ENCODE results near the gene EGFL6.
"Not testable (repeated sequence)": the region's sequence is repeated elsewhere in the genome, so short reads cannot be mapped to it uniquely, and the experiment has no call there.

EGFL6 gene

DNA sequence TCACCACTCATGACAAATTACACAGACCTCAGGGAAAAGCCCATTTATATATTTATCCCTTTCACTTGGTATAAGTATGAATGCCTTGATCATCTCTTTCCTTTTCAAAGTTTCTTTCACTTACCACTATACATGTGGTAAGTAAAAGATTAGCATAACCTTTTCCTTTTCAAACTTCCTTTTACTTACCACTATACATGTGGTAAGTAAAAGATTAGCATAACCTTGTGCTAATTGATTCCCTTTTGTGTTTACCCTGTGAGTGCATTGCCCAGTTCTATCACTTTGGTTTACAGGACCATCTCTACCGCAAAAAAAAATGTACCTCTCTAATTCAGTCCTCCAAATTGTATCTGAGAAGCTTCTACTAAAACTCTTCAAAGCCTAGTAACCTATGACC, 50.8 kb downstream of the EGFL6 start:
- no peaks in the 10 kb centered on the region for H3K36me3 ChIP-seq (ENCODE audit: control insufficient read depth, low read length)

DNA sequence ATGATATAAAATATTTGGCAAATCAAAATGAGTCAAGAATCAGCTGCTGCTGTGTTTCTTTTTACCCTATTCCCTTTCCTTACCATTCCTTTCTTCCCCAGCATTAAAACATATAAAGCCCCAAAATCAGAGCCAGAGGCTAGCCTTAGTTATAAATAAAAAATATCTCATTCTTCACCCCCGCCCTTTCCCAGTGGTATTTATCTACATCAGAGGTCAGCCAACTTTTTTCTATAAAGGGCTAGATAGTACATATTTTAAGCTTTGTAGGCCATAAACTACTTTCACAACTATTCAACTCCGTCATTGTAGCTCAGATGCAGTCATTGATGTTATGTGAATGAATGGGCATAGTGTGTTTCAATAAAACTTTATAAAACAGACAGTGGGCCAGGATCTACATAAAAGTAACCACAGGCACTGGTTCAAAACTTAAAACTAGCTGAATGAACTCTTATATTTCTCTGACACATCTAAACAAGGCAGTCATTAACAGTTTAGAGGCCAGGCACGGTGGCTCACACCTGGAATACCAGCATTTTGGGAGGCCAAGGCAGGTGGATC, 53.1 kb downstream of the EGFL6 start:
- H4K20me1 ChIP-seq (ENCODE audit: control insufficient read depth, insufficient read depth, low read depth, low read length): no peaks in the 10 kb centered on the region
- H3K27me3 ChIP-seq (ENCODE audit: control insufficient read depth, low read length): no peaks in the 10 kb centered on the region
- no peaks in the 10 kb centered on the region for H3K79me2 ChIP-seq (ENCODE audit: control insufficient read depth, low read length)
- H3F3A ChIP-seq (ENCODE audit: control insufficient read depth, insufficient read depth): no peaks in the 10 kb centered on the region
- H3K4me3 ChIP-seq (ENCODE audit: low read length): no peak overlapping the region
- no peak for TF ChIP-seq EZH2phosphoT487 (IDR thresholded peaks at IDR 0.05; ENCODE audit: borderline replicate concordance, low read length)
- TF ChIP-seq, protein P1, sequence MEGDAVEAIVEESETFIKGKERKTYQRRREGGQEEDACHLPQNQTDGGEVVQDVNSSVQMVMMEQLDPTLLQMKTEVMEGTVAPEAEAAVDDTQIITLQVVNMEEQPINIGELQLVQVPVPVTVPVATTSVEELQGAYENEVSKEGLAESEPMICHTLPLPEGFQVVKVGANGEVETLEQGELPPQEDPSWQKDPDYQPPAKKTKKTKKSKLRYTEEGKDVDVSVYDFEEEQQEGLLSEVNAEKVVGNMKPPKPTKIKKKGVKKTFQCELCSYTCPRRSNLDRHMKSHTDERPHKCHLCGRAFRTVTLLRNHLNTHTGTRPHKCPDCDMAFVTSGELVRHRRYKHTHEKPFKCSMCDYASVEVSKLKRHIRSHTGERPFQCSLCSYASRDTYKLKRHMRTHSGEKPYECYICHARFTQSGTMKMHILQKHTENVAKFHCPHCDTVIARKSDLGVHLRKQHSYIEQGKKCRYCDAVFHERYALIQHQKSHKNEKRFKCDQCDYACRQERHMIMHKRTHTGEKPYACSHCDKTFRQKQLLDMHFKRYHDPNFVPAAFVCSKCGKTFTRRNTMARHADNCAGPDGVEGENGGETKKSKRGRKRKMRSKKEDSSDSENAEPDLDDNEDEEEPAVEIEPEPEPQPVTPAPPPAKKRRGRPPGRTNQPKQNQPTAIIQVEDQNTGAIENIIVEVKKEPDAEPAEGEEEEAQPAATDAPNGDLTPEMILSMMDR (IDR thresholded peaks at IDR 0.05; ENCODE audit: low read depth, low read length, poor library complexity, severe bottlenecking): no peak
- no peaks in the 10 kb centered on the region for H3K9me2 ChIP-seq (replicated peaks; ENCODE audit: control insufficient read depth, low read length)
- no peaks in the 10 kb centered on the region for H3K9me3 ChIP-seq (ENCODE audit: control insufficient read depth, insufficient read depth, low read length)
- no peak overlapping the region for H3K4me2 ChIP-seq (ENCODE audit: low read length)
- H3K27ac ChIP-seq (ENCODE audit: low read depth, low read length): no peak overlapping the region
- no peaks in the 10 kb centered on the region for H3K4me1 ChIP-seq (ENCODE audit: control insufficient read depth, low read length)
- H3K36me3 ChIP-seq (ENCODE audit: control insufficient read depth, low read length): no peaks in the 10 kb centered on the region

More for the DNA sequence above, 50.8 kb downstream of the EGFL6 start:
- Histone ChIP-seq H3K4me2 (ENCODE audit: low read length) (no peak overlapping the region), H3K9me2 (replicated peaks; ENCODE audit: control insufficient read depth, low read length) (no peaks in the 10 kb centered on the region), H3K79me2 (ENCODE audit: control insufficient read depth, low read length) (no peaks in the 10 kb centered on the region), H3K4me3 (ENCODE audit: low read length) (no peak overlapping the region), H3K27me3 (ENCODE audit: control insufficient read depth, low read length) (no peaks in the 10 kb centered on the region), H3K4me1 (ENCODE audit: control insufficient read depth, low read length) (no peaks in the 10 kb centered on the region), H4K20me1 (ENCODE audit: control insufficient read depth, insufficient read depth, low read depth, low read length) (no peaks in the 10 kb centered on the region), H3K9me3 (ENCODE audit: control insufficient read depth, insufficient read depth, low read length) (no peaks in the 10 kb centered on the region), H3F3A (ENCODE audit: control insufficient read depth, insufficient read depth) (no peaks in the 10 kb centered on the region), H3K27ac (ENCODE audit: low read depth, low read length) (no peak overlapping the region)
- TF ChIP-seq EZH2phosphoT487 (IDR thresholded peaks at IDR 0.05; ENCODE audit: borderline replicate concordance, low read length): no peak
- TF ChIP-seq, protein P1 (IDR thresholded peaks at IDR 0.05; ENCODE audit: low read depth, low read length, poor library complexity, severe bottlenecking): no peak

DNA sequence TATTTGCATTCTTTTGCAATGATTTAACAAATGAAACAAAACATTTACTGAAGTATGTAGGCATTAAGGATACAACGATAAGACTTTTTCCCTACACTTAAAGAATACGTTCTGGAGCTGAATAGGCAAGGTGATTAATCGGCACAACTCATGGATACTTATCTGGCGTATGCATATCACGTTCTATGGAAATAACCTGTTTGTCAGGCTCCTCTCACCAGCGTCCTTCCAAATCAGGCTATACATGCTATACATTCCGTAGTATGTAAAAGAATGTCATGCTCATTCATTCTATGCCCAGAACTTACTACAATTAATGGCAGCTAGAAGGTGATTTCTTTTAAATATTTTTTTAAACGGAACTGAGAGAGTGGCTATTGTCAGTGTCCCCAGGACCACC, 57.9 kb downstream of the EGFL6 start:
- no peaks in the 10 kb centered on the region for H3K79me2 ChIP-seq (ENCODE audit: control insufficient read depth, low read length)
- H3K27me3 ChIP-seq (ENCODE audit: control insufficient read depth, low read length): no peaks in the 10 kb centered on the region
- no peaks in the 10 kb centered on the region for H3K4me1 ChIP-seq (ENCODE audit: control insufficient read depth, low read length)
- H4K20me1 ChIP-seq (ENCODE audit: control insufficient read depth, insufficient read depth, low read depth, low read length): no peaks in the 10 kb centered on the region
- H3K9me3 ChIP-seq (ENCODE audit: control insufficient read depth, insufficient read depth, low read length): no peaks in the 10 kb centered on the region
- H3K4me3 ChIP-seq (ENCODE audit: low read length): no peak overlapping the region
- no peak overlapping the region for H3K4me2 ChIP-seq (ENCODE audit: low read length)
- TF ChIP-seq, protein P1 (IDR thresholded peaks at IDR 0.05; ENCODE audit: low read depth, low read length, poor library complexity, severe bottlenecking): no peak
- no peak for TF ChIP-seq EZH2phosphoT487 (IDR thresholded peaks at IDR 0.05; ENCODE audit: borderline replicate concordance, low read length)
- H3K9me2 ChIP-seq (replicated peaks; ENCODE audit: control insufficient read depth, low read length): no peaks in the 10 kb centered on the region
- no peaks in the 10 kb centered on the region for H3F3A ChIP-seq (ENCODE audit: control insufficient read depth, insufficient read depth)
- no peak overlapping the region for H3K27ac ChIP-seq (ENCODE audit: low read depth, low read length)
- no peaks in the 10 kb centered on the region for H3K36me3 ChIP-seq (ENCODE audit: control insufficient read depth, low read length)

DNA sequence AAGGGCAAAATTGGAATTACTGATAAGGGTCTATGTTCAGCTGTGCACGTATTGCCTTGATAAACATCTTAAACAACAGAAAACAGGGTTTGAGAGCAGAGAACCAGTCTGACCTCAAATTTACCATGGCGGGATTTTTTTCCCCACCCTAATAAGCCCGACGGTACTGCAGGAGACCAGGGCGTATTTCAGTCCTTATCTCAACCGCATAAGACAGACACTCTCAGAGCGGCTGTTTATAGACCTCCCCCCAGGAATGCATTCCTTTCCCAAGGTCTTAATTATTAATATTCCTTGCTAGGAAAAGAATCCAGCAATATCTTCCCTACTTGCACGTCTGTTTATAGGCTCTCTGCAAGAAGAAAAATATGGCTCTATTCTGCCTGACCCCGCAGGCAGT, 67.8 kb downstream of the EGFL6 start:
- not testable (repeated sequence) for H3K4me2 ChIP-seq (ENCODE audit: low read length); H3K4me3 ChIP-seq (ENCODE audit: low read length); H4K20me1 ChIP-seq (ENCODE audit: control insufficient read depth, insufficient read depth, low read depth, low read length); H3K9me2 ChIP-seq (replicated peaks; ENCODE audit: control insufficient read depth, low read length); H3K27ac ChIP-seq (ENCODE audit: low read depth, low read length); H3K79me2 ChIP-seq (ENCODE audit: control insufficient read depth, low read length); H3K9me3 ChIP-seq (ENCODE audit: control insufficient read depth, insufficient read depth, low read length); H3K36me3 ChIP-seq (ENCODE audit: control insufficient read depth, low read length); H3K4me1 ChIP-seq (ENCODE audit: control insufficient read depth, low read length); H3F3A ChIP-seq (ENCODE audit: control insufficient read depth, insufficient read depth); H3K27me3 ChIP-seq (ENCODE audit: control insufficient read depth, low read length)

Data from DOHH2 (cell line).